Mucosa of gallbladder (tissue), 1 donor: ENCODE data around the gene OSGEPL1. TPM values are rescaled to one million over a fixed set of nuclear protein-coding genes. Genes with fewer than 3 reads are reported as not detected.
A peak's percentile ranks its signal among the peaks of the same experiment; 100 is the strongest.
"Not testable (repeated sequence)": the region's sequence is repeated elsewhere in the genome, so short reads cannot be mapped to it uniquely, and the experiment has no call there.

Experiments
- DNase-seq: peaks from one replicate; pipeline ENCODE4 v3.0.0-alpha.2; 2020; ENCODE audit warnings: low spot score
- total RNA-seq: library from RNA; stranded (reverse); gene quantifications from one replicate; pipeline ENCODE4 v1.2.1, GENCODE V29; 2021
- donor health status: DM: no; HTN: no; CAD: no.

OSGEPL1 gene
- total RNA-seq, 1 donor from 2014 or later, result 6.3 TPM

DNA sequence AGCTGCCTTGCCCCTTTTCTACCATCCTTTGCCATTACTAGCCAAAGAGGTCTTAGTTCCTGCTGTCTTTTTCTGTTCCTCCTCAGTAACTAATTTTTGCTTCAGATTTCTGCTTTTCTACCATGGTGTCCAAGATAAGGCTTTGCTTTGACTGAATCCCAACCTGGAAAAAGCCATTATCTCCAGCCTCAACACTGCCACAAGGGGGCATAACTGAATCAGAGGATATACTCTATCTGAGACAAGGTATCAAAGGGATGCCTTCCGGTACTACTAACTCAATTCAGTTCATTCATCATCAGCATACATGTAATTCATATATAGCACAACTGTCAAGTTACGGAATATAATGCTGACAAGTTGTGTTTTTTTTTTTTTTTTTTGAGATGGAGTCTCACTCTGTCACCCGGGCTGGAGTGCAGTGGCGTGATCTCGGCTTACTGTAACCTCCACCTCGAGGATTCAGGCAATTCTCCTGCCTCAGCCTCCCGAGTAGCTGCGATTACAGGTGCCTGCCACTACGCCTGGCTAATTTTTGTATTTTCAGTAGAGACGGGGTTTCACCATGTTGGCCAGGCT, 11.4 kb downstream of the OSGEPL1 start:
- peak; percentile 16 for DNase-seq

GRCh38 chr2:189729430-189729829, 33.2 kb downstream of the OSGEPL1 start:
- DNase-seq, result no peak

DNA sequence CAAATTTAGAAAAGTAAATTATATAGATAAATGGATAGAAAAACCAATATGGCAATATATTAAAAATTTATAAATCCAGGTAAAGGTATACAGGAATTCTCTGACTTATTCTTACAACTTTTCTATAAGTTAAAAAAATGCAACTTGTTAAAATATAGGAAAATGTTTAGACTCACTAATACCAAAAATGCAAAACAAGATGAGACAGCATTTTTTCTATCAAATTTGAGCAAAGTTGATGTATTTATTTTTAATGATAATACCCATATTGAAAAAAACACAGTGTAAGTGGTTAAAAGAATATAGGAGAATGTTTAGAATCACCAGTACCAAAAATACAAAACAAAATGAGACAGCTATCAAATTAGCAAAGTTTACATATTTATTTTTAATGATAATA, 35.7 kb downstream of the OSGEPL1 start:
- no peak for DNase-seq

- no peak for DNase-seq
These were observed 36.3 kb downstream of the OSGEPL1 start for GRCh38 chr2:189726271-189726670.

GRCh38 chr2:189723192-189723591, 39.4 kb downstream of the OSGEPL1 start:
- no peak for DNase-seq

GRCh38 chr2:189719571-189719970, 43.0 kb downstream of the OSGEPL1 start:
- DNase-seq, result no peak

DNA sequence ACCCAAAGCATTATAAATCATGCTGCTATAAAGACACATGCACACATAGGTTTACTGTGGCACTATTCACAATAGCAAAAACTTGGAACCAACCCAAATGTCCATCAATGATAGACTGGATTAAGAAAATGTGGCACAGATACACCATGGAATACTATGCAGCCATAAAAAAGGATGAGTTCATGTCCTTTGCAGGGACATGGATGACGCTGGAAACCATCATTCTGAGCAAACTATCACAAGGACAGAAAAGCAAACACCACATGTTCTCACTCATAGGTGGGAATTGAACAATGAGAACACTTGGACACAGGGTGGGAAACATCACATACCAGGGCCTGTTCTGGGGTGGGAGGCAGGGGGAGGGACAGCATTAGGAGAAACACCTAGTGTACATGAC, 45.0 kb downstream of the OSGEPL1 start:
- not testable (repeated sequence) for DNase-seq

DNA sequence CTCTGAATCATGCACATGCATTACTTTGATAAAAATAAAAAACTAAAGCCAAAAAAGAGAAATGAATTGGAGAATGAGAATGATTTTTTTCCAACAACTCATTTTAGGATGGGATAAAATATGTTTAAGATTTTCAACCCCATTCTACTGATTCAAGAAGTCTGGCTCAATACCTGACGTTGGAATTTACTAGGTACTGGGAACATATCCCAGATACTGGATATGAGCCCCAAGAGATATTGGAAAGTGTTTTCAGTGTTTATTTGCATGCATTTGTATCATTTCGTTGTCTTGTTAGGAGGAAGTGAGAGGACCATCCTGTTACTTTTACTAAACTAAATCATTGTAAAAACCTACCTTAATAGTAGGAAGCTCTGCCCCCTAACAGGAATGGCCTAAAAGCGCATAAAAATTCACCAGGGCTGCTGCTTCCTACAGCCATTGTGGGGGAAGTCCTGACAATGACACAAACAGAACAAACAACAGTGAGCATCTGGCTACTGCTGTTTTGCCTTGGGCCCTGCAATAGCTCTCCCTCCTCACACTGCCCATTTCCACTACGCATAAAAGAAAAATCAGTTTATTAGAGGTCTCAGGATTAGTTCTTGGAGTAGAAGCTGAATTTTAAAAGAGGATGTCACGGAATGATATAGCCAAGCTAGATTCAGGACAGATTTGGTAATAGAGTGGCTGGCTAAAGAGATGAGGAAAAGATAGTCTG, 52.9 kb downstream of the OSGEPL1 start:
- no peak for DNase-seq

DNA sequence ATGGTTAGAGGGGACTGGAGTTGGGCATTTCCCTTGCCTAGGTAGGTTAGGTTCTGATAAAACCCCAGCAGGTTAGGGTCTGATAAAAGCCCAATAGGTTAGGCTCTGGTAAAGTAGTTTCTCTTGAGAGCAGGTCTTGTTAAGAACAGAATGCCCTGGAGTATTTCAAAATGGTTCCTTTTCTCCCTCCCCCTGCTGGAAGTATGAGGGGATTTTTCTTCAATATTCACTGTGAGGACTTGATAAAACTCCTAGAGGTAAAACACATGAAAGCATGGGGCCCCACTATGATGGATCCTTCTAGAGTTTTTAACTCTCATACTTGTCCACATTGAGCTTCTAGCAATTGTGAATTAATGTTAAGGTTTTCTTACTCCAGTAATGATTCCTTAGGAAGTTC, 60.5 kb downstream of the OSGEPL1 start:
- no peak for DNase-seq

DNA sequence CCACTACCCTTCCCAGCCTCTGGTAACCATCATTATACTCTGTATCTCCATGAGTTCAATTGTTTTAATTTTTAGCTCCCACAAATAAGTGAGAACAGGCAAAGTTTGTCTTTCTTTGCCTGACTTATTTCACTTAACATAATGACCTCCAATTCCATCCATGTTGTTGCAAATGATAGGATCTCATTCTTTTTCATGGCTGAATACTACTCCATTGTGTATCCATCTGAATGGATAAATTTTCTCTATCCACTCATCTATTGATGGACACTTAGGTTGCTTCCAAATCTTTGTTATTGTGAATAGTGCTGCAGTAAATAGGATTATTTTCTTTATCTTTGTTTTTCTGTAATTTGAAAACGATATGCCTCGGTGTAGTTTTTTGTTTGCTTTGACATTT, 61.9 kb downstream of the OSGEPL1 start:
- DNase-seq, result no peak

DNA sequence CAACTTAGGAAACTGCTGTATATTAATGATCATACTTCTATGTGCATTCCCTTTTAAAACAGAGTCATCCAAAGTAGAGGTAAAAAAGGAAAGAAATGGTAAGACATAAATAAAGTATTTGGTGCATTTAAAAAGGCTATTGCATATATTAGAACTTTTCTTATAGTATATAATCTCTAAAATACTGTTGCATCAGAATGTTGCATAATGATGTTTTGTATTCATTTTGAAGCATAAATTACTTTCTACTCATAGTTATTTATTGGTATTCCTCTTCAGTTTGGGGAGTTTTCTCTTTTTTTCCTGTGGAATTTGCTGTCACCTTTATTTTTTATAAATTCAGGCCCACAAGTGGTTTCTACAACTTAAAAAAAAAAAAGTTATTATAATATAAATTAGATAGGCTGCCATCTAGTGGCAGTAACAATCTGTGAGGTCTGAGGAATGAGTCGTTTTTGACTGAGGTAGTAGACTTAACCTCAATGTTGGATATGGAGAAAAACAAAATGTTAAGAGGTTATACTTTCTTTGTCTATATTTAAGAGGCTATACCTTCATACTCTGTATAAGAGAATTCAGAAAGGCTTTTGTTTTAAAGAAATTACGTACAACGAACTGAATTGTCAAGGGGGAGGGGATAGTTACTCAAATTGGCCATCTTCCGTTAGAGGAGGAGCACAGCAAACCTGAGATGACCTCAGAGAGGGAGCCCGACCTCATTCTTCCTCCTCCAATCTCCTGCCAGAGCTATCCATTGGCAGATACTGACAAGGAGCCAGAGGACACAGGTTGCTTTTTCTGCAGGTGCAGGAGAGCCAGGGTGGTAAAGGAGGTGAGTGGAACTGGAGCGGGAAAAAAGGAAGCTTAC, 64.3 kb downstream of the OSGEPL1 start:
- DNase-seq, result peak; percentile 54

Other genes with a start within 250 kb of the OSGEPL1 start
- gene SLC40A1, start 182.0 kb downstream of the OSGEPL1 start, total RNA-seq, result 271 TPM
- gene ASNSD1, start 101.3 kb downstream of the OSGEPL1 start, total RNA-seq, result 32.5 TPM
- gene ANKAR, start 88.1 kb downstream of the OSGEPL1 start, total RNA-seq, result 9.3 TPM
- gene ORMDL1, start 21.5 kb upstream of the OSGEPL1 start, total RNA-seq, result 41.1 TPM
- 19.6 TPM for gene PMS1, start 21.7 kb upstream of the OSGEPL1 start, total RNA-seq